HG02642 (cell line): ENCODE measurements around the gene SLC50A1.
"Not testable (repeated sequence)": the region's sequence is repeated elsewhere in the genome, so short reads cannot be mapped to it uniquely, and the experiment has no call there.

ENCODE experiments used
- ATAC-seq: cut with Tn5 transposase; IDR thresholded peaks from one replicate; pipeline ENCODE4 v1.9.1; 2021; ENCODE audit warnings: mild to moderate bottlenecking; ENCODE audit not compliant: unreplicated experiment, poor library complexity

The SLC50A1 gene

GRCh38 chr1:155134322-155134721 is 1.3 kb upstream of the SLC50A1 start:
- no peak for ATAC-seq

DNA sequence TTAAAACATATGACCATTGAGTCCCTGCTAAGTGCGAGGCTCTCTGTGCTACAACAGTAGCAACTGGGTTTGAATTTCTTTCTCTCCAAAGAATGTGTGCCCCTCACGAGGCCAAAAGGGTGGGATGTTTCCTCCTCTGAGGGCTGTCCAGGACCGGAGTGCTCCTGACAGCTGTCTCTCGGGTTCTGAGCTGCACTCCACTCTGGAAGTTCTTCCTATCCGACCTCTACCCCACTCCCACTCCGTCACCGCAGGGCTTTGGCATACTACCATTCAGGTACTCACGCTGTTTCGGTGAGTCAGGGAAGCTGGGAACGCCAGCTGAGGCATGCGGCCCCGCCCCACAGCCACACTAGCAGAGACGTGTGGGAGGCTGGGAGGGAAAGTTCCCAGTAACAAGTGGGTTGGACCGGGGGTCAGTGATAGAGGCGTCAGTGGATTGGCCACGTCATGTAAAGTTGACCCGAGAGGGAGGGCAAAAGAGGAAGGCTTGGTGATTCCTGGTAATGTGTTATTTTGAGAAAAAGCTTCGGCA is 705 bp upstream of the SLC50A1 start:
- peak; percentile 26 for ATAC-seq

GRCh38 chr1:155136748-155137147 is 1.1 kb downstream of the SLC50A1 start:
- no peak for ATAC-seq

DNA sequence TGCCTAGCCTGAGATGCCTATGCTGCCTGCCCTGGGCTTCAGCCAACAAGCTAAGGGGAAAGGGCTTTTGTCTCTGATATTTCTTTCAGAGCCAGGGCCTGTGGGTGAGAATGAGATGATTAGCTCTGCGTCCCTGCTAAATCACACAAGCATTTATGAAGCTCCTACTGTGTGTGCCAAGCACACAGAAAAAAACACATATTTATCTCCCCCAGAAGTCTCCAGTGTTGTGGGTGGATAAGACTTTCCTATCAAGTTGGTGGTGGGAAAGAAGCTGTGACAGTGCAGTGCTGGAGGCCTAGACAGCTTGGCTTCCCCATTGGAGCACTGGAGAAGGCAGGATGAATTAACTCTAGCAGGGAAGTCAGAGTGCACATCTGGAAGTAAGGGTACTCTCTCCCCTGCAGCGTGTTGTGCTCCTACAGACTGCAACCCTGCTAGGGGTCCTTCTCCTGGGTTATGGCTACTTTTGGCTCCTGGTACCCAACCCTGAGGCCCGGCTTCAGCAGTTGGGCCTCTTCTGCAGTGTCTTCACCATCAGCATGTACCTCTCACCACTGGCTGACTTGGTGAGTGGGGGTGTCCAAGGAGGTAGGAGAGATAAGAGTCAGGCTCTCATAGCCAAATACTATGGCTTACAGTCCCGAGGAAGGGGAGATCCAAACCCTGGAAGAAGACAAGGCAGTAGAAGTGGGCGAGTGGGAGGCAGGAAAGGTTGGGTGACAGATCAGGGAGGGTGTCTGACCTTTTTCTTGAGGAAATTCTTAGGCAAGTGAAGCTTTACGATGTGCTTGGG is 1.7 kb downstream of the SLC50A1 start:
- ATAC-seq, result no peak

- ATAC-seq, result peak; percentile 69
These were observed 4.4 kb downstream of the SLC50A1 start, which contains the start of gene DPM3 for GRCh38 chr1:155139895-155140629. Gene DPM3 (minus strand): TSS chr1:155140531. CDS start chr1:155140240, 291 bp downstream.

GRCh38 chr1:155140630-155140953 is 4.9 kb downstream of the SLC50A1 start:
- ATAC-seq, result no peak

GRCh38 chr1:155141749-155142148 is 6.1 kb downstream of the SLC50A1 start:
- no peak for ATAC-seq

- ATAC-seq, result no peak
These were observed 9.8 kb downstream of the SLC50A1 start for GRCh38 chr1:155145491-155145890.

GRCh38 chr1:155155996-155156643 is 20.5 kb downstream of the SLC50A1 start:
- not testable (repeated sequence) for ATAC-seq

DNA sequence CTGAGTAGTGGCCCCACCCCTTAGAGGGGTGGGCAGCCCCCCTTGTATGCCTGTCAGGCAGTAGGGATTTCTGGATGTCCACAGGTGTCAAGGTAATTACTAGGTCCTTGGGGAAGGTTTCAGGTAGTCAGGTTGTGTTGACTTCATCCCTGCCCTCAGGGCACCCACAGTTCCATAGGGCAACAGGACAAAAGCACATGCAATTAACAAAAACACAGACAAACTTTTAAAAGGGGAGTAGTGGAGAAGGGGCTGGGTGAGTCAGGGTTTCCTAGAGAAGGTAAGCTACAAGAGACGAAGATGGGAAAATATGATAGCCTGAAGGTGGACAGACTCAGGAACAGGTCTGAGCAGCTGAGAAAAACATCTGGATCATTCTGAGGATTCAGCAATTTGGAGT is 23.3 kb downstream of the SLC50A1 start:
- ATAC-seq, result no peak

GRCh38 chr1:155160128-155160527 is 24.5 kb downstream of the SLC50A1 start:
- no peak for ATAC-seq

DNA sequence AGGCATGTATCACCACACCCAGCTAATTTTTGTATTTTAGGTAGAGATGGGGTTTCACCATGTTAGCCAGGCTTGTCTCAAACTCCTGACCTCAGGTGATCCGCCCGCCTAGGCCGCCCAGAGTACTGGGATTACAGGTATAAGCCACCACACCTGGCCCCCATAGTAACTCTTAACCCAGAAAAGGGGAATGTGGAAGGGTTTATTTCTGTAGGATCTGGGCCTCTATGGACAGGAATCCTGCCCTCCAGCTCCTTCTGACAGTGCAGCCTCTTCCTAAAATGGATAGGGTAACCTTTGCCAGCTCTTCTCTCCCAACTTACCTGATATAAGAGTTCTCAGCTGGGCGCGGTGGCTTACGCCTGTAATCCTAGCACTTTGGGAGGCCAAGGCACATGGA is 27.0 kb downstream of the SLC50A1 start:
- not testable (repeated sequence) for ATAC-seq

DNA sequence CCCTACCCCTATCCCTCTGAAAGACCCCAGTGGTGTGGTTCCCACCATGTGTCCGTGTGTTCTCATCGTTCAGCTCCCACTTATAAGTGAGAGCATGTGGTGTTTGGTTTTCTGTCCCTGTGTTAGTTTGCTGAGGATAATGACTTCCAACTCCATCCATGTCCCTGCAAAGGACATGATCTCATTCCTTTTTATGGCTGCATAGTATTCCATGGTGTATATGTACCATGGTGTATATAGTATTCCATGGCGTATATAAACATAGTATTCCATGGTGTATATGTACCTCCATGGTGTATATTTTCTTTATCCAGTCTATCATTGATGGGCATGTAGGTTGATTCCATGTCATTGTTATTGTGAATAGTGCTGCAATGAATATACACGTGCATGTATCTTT is 28.1 kb downstream of the SLC50A1 start:
- ATAC-seq, result not testable (repeated sequence)

- not testable (repeated sequence) for ATAC-seq
These were observed 29.0 kb downstream of the SLC50A1 start for GRCh38 chr1:155164625-155165024.

- no peak for ATAC-seq
These were observed 30.4 kb downstream of the SLC50A1 start for GRCh38 chr1:155166051-155166470.

DNA sequence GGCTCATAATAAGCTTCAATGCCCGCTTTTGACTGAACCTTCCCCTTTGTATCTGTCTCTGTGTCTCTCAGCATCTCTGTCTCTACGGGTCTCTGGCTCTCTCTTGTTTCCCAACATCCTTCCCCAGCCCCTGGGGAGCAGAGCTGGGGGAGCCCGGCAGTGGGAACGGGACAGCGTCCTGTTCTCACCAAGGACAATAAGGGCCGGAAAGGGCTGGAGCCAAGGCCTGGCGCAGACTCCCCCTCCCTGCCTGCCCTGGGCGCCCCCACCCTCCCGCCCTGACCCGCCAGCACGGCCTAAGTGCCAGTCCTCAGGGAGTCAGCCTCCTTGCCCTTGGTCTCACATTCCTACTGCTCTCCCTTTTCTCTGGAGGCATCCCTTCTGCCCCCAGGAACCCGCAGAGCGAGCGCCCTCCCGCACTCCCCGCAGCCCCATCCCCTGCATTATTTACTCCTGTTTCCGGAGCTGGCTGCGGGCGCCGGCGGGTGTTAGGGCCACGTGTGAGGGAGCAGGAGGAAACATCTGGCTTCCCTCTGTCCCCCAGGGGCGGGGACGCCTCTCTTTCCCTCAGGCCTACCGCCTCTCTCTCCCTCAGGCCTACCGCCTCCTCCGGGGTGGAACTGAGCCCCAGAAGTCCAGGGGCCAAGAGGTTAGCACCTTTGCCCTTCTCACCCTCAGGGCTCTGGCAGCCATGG is 31.0 kb downstream of the SLC50A1 start:
- no peak for ATAC-seq

DNA sequence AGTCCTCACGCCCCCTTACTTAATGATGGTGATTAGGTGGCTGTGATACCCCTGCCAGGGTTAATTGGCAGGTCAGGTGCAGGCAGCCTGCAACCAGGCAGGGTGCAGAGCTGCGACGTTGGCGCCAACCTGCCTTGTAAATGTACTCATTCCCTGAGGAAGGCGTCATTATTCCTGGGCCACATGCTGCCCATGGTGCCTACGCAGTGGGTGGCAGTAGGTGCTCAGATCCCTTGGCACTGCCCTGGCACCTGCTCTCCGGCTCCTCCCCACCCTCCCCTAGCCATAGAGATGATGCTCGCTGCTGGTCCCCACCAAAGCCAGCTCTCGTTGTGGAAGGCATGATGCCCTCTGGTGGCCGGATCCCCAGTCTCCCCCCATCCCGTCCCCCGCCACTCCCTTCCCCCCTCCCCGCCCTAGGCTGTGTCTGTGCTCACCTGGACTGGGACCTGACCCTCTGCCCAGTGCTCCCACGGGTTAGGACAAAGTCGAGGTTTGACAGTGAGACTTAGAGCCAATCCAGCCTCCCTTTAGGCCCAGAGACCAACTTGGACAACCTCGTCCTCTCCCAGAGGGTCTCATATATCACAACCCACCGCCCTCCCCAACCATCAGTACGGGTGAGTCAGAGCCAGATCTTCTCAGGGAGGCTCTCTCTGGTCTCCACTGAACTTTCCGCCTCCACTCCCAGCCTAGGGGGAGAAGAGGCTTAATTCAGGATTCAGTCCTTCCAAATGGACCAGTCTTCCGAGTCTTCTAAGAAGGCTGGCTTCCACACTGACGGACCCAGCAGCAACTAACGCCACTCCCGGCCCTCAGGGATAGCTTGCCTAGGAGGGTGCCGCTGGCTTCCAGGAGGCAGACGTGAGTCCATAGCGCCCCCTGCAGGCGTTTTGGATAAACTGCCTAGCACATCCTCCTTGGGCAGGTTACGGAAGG is 31.8 kb downstream of the SLC50A1 start:
- peak; percentile 51 for ATAC-seq

DNA sequence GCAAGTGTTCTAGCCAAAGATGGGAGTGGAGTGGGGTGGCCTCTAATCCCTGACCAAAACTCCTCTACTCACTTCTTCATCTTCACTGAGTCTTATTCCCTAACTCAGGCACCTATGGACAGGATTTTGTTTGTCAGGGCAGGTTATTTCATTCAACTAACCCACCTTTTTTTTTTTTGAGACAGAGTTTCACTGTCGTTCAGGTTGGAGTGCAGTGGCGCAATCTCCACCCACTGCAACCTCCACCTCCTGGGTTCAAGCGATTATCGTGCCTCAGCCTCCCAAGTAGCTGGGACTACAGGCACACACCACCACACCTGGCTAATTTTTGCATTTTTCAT is 32.4 kb downstream of the SLC50A1 start:
- ATAC-seq, result not testable (repeated sequence)

DNA sequence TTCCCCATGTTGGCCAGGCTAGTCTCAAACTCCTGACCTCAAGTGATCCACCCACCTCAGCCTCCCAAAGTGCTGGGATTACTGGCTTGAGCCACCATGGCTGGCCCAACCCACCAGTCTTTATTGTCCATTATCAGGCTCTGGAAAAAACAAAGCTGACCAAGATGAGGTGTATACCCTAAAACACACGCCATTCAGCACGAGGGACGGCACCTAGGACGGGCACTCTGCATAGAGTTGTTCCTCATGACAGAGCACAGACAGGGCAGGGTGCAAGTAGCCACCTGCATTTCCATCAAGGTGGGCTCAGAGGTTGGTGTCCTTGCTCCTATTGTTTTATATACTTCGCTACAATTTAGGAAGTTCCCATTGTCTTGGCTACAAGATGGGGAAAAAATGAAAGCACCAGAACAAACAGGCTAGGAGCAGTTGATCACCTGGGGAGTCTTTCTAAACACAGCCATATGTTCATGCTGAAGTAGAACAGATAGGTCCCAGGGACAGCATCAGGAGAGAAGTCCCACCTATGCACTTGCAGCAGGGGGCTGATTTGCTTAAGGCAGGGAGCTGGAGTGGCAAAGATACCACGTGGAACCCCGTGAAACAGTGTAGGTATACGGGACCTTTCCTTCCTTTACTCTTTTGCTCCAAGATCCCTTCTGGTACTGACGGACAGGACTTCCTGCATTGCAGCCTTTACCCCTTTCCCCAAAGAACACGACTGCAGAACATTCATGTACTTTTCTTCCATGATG is 33.0 kb downstream of the SLC50A1 start:
- ATAC-seq, result no peak
